ENCODE data around the gene PIEZO2.

Gene PIEZO2

GRCh38 chr18:10748641-10749040, 400.7 kb downstream of the PIEZO2 start:
- no peak for DNase-seq (ENCODE audit: low read depth, low spot score)

- no peak for DNase-seq (ENCODE audit: low read depth, low spot score)
Observed at GRCh38 chr18:10745971-10746370, 403.4 kb downstream of the PIEZO2 start.

- no peak for DNase-seq (ENCODE audit: low read depth, low spot score)
Observed at GRCh38 chr18:10745219-10745618, 404.1 kb downstream of the PIEZO2 start.

DNA sequence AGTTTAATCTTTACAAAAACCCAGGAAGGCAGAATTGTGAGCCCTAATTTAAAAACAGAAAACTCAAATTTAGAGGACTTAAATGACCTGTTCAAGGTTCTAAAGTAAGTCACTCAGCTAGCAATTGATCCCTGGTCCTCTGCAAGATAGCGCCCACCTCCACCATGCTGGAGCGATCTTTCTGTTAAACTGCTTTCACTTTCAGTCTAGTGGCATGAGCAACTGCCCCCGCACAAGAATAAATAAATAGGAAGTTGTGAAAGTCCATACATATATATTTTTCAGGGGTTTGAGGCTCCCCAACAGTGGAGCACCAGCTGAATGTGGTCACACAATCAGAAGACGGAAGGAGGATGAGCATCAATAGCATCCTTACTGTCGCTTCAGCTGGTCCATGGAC, 405.6 kb downstream of the PIEZO2 start:
- no peak for DNase-seq (ENCODE audit: low read depth, low spot score)

GRCh38 chr18:10739152-10739551, 410.2 kb downstream of the PIEZO2 start:
- DNase-seq (ENCODE audit: low read depth, low spot score), result no peak

- DNase-seq (ENCODE audit: low read depth, low spot score), result no peak
Observed at GRCh38 chr18:10736984-10737383, 412.4 kb downstream of the PIEZO2 start.

DNA sequence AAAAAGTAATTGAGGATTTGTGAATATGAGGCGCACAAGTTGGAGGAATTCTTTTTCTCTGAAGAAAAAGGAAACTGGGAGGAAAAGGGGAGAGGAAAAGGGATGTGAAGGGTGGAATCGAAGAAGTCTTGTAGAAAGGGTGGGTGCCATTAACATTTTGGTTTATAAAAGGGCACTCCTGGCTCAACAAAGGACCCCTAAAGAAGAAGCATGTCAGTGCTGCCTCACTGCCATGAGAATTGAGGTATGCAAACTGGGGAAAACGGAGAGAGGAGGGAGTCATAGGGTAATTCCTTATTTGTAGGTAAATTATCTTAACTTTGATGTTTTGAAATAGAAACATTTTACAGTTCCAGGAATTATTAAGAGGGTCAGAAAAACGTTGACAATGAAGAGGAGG, 416.4 kb downstream of the PIEZO2 start:
- no peak for DNase-seq (ENCODE audit: low read depth, low spot score)

DNA sequence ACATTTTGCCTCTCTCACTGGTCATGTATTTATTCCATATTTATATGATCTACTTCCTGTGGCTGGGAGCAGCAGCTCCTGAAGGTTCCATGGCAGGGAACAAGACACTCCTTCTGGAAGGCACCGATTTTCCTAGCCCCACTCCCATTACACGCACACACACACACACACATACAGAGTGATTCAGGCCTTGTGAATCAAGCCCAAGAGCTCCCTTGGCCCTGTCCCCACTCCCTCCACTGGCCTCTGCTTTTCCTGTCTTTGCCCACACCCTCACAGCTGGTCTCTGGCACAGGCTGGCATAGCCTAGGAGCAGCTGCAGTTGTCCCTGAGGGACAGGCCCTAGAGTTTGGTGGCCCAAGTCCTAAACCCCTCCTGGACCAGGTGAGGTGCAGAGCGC, 421.9 kb downstream of the PIEZO2 start:
- DNase-seq (ENCODE audit: low read depth, low spot score), result no peak

GRCh38 chr18:10726198-10727068, 422.9 kb downstream of the PIEZO2 start:
- DNase-seq (ENCODE audit: low read depth, low spot score), result no peak

DNA sequence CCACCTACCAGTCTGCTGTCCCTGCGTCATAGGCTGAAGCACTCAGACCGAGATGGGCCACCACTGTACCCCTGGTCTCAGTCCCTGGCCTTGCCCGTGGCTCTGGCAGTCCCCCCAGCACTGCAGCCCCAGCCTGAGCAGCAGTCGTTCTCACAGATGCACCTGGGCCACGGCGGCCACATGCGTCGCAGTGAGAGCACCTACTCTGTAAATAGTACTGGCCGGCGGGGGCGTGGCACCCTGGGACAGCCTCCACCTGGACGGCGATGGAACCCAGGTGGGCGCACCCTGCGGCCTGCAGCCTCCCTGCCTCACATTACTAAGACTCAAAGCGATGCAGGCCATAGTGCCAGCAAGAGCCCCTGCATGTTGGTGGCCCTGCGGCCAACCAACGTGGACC, 424.7 kb downstream of the PIEZO2 start:
- DNase-seq (ENCODE audit: low read depth, low spot score), result no peak

GRCh38 chr18:10723496-10723895, 425.9 kb downstream of the PIEZO2 start:
- no peak for DNase-seq (ENCODE audit: low read depth, low spot score)

DNA sequence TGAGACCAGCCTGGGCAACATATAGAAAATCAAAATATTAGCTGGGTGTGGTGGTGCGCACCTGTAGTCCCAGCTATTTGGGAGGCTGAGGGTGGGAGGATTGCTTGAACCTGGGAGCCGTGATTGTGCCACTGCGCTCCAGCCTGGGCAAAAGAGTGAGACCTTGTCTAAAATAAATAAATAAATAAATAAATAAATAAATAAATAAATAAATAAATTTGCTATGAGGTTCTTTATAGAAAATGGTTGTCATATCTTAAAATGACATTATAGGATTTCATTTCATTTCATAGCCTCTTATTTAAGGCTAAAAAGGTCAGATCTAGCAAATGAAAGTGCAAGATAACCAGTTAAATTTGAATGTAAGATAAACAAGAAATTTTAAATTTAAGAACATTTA, 430.6 kb downstream of the PIEZO2 start:
- DNase-seq (ENCODE audit: low read depth, low spot score), result no peak

DNA sequence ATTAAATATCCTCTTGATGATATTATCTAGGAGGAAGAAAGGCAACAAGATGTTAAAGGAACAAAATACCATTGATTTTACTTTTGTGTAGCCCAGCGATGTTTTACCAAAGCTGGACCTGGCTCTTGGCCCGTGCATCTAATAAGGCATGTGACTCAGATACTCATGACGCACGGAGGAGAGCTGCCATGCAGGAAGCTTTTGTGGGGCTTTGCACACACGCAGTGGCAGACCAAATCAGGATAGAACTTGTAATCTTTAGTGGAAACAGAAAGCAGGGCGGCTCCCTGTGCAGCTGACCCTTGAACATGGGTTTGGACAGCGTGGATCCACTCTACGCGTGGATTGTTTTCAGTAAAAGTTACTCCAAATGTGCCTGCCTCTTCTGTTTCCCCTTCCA, 433.6 kb downstream of the PIEZO2 start:
- DNase-seq (ENCODE audit: low read depth, low spot score), result no peak

GRCh38 chr18:10713409-10713808, 436.0 kb downstream of the PIEZO2 start:
- no peak for DNase-seq (ENCODE audit: low read depth, low spot score)

DNA sequence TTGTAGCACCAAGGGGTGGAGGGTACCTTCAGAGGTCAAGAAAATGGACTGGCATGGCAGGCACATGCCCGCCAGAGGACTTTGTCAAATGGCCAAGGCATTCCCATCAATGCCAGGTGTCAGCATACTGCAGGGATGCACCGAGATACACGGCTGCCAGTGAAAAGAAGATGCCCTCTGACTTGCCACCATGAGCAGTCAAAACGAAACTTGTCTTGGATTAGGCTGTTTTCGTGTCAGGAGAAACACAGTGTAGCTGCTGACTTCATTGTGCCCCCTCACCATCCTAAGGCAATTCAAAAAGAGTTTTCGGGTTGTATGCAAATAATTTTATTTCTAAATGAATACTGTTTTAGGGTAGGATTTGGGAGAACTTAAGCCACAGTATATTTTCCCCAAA, 442.1 kb downstream of the PIEZO2 start:
- DNase-seq (ENCODE audit: low read depth, low spot score), result no peak

GRCh38 chr18:10705786-10706185, 443.6 kb downstream of the PIEZO2 start:
- DNase-seq (ENCODE audit: low read depth, low spot score), result no peak

DNA sequence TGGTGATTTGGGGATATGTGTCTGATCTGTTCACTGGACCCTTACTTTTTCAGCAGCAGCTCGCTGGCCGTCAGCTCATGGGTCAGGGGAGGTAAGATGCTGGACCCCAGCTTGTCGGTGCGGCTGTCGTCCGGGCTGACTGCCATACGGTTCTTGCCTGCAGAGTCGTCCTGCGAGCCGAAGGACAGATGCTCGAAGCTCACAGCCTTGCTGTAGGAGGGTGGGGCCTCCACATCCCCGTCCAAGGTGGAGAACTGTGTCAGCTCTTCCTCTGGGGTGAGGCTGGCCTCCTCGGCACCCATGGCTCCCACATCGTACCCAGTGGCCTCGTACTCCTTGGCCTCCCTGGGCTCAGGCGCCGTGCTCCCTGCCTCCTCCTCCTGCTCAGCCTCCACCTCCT, 444.1 kb downstream of the PIEZO2 start:
- DNase-seq (ENCODE audit: low read depth, low spot score), result no peak

DNA sequence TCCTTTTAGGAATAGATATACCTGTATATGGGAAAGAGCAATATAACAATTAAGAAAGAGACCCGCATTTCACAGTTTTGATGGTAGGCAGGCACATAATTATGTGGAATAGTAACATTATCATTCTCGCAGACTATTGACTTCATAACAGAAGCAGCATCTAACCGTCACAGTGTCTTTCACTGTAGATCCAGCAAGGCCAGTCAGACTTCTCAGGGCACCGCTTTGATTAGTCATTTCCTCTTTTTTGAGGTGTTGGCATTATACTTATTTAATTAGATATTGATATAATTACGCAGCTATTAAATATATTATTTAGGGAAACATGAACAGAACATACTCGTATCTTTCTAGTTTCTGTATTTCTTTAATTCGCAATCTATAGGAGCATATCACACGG, 447.2 kb downstream of the PIEZO2 start:
- no peak for DNase-seq (ENCODE audit: low read depth, low spot score)

DNA sequence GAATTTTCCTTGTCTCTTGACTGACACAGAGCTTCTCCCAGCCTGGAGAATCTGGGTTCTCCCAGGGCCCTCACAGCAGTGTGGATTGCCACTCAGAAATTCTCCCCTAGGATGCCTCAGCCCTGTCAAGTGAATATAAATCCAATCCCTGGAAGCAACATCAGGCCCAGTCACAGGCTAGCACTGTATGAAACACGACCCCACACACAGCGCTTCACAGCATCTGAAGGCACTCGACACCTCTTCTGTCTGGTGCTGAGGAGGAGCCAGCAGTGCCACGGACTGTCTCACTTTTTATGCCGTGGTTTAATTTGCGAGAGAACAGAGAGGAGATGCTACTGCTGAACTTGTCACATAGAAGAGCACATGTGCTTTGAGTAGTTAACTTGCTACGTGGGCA, 459.0 kb downstream of the PIEZO2 start:
- no peak for DNase-seq (ENCODE audit: low read depth, low spot score)

DNA sequence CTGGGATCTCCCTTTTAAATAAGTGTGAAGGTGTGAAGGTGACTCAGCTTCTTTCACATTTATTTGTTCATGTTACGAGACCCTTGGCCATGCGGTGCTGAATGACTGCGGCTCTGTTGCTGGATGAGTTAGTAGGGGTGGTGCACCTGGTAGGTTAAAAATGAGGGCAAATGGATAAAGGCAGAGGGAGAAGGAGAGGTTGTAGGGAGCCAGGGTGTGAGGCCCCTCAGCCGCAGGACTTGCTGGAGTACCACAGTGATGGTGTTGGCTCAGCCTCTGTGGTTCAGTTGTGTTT, 459.4 kb downstream of the PIEZO2 start:
- no peak for DNase-seq (ENCODE audit: low read depth, low spot score)

DNA sequence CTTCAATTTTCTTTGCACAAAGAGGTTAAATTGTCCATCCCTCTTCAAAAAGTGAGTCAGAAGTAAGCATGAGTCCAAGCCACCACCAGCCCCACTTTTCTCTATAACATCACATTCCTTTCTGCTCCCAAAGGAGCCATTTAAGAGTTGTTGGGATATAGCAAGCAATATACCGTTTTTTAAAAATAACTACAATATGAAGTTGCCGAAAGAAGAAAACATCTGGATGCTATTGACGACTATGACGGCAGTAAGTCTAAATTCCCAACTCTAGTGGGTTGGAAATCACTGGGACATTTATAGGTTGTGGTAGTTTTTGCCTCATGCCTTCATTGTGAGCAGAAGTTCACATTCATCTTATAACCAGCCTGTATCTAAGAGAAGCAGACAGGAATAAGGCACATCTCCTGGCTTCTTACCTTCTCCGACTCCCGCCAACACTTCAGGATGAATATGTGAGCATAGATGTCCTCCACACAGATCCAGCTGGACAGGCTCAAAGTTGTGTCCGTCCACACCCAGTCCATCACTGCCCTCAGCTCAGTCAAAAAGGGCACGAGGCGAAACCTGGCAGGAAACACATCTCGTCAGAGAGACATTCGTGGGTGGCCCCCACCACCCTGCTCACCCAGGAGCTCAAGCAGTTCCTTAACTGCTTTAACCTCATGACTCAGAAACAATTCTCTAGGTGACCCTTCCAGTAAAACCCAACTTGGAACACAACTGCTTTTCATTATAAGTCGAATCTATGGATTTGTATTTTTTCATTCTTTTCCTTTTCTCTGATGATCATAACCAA, 459.9 kb downstream of the PIEZO2 start:
- DNase-seq (ENCODE audit: low read depth, low spot score), result no peak

DNA sequence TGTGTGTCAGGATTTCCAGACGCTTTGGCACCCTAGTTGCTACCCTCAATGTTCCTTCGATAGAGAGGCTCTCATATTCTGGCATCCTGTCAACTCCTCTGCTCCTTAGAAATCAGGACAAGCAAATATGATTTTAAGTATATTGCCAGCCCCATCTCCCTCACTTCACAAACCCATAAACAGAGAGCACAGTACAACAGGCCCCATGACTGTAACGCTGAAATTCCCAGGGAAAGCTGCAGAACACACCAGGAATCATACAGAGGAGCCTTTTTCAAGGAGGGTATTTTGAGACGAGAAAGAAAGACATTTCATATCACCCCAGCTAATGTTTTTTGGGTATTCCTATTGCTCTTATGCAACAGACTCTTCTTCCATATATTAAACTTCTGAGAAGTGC, 460.6 kb downstream of the PIEZO2 start:
- DNase-seq (ENCODE audit: low read depth, low spot score), result no peak

Measured in smooth muscle cell of the brain vasculature (primary cell).